Duodenal mucosa (tissue), 2 donors: ENCODE data around the gene MRPS14.

Experiments used
- H3K27ac ChIP-seq: one replicate; pipeline ENCODE4 v1.7.0; 2013; ENCODE audit warnings: low read depth, low read length
- H3K27me3 ChIP-seq, 2 donors: one replicate each; pipeline ENCODE4 v1.7.0; 2013; ENCODE audit warnings: low read length in 2 of 2, control low read depth in 1 of 2; ENCODE audit not compliant: insufficient read depth in 2 of 2, control insufficient read depth in 1 of 2
- H3K36me3 ChIP-seq, 2 donors: one replicate each; pipeline ENCODE4 v1.7.0; 2013; ENCODE audit warnings: low read length in 2 of 2, control low read depth in 1 of 2; ENCODE audit not compliant: insufficient read depth in 2 of 2, control insufficient read depth in 1 of 2
- H3K4me1 ChIP-seq, 2 donors: one replicate each; pipeline ENCODE4 v1.7.0; 2013; ENCODE audit warnings: low read length in 2 of 2, control low read depth in 1 of 2; ENCODE audit not compliant: insufficient read depth in 2 of 2, control insufficient read depth in 1 of 2
- H3K4me3 ChIP-seq, 2 donors: one replicate each; pipeline ENCODE4 v1.7.0; 2013; ENCODE audit warnings: low read length in 2 of 2, low read depth in 1 of 2
- H3K9ac ChIP-seq, 2 donors: one replicate each; pipeline ENCODE4 v1.7.0; 2013; ENCODE audit warnings: low read length in 2 of 2, low read depth in 1 of 2
- H3K9me3 ChIP-seq, 2 donors: one replicate each; pipeline ENCODE4 v1.7.0; 2013; ENCODE audit warnings: low read length in 2 of 2, control low read depth in 1 of 2; ENCODE audit not compliant: control insufficient read depth in 1 of 2

Gene MRPS14

GRCh38 chr1:175023043-175023921 is at the start of gene MRPS14:
MRPS14 (minus strand) TSS chr1:175023425; CDS start chr1:175023408, 17 bp downstream.
- peak within 1 kb of the TSS; percentile 96 to 100 for H3K4me3 ChIP-seq
- peak within 1 kb of the TSS; percentile 92 to 96 for H3K9ac ChIP-seq
- peak within 1 kb of the TSS; percentile 54 for H3K27ac ChIP-seq
- H3K27me3 ChIP-seq = no peaks in the 10 kb centered on the region
- H3K36me3 ChIP-seq = peaks cover 2 to 5% of the 10 kb centered on the region in 2 donors
- peaks cover 0 to 6% of the 10 kb centered on the region in 2 donors for H3K4me1 ChIP-seq
- H3K9me3 ChIP-seq = no peaks in the 10 kb centered on the region

GRCh38 chr1:175072099-175072951 is 49.1 kb upstream of the MRPS14 start:
- Histone ChIP-seq H3K9ac (no peak overlapping the region), H3K4me1 (peaks cover 0 to 3% of the 10 kb centered on the region in 2 donors), H3K9me3 (no peaks in the 10 kb centered on the region), H3K27me3 (peaks cover 0 to 4% of the 10 kb centered on the region in 2 donors), H3K4me3 (peak overlapping the region in 1 of 2 donors; percentile 46), H3K27ac (no peak overlapping the region), H3K36me3 (no peaks in the 10 kb centered on the region)

GRCh38 chr1:175071276-175071943 is 48.2 kb upstream of the MRPS14 start:
- H3K27me3 ChIP-seq = peaks cover 0 to 4% of the 10 kb centered on the region in 2 donors
- H3K9me3 ChIP-seq = no peaks in the 10 kb centered on the region
- H3K4me1 ChIP-seq = peaks cover 0 to 3% of the 10 kb centered on the region in 2 donors
- H3K4me3 ChIP-seq = no peak overlapping the region
- no peak overlapping the region for H3K27ac ChIP-seq
- no peaks in the 10 kb centered on the region for H3K36me3 ChIP-seq
- H3K9ac ChIP-seq = no peak overlapping the region

- Histone ChIP-seq H3K9me3 (no peaks in the 10 kb centered on the region), H3K9ac (no peak overlapping the region), H3K4me3 (no peak overlapping the region), H3K4me1 (peaks cover 0 to 3% of the 10 kb centered on the region in 2 donors), H3K27ac (no peak overlapping the region), H3K27me3 (no peaks in the 10 kb centered on the region), H3K36me3 (no peaks in the 10 kb centered on the region)
Observed at GRCh38 chr1:175070818-175071217, 47.6 kb upstream of the MRPS14 start.

GRCh38 chr1:175067362-175068106 is 44.3 kb upstream of the MRPS14 start, which contains the start of gene TNN:
TNN (plus strand) TSS chr1:175067833; CDS start chr1:175077419, 9,586 bp downstream.
- no peak within 1 kb of the TSS for H3K9ac ChIP-seq

GRCh38 chr1:175062858-175063257 is 39.6 kb upstream of the MRPS14 start:
- Histone ChIP-seq H3K4me3 (no peak overlapping the region), H3K27ac (no peak overlapping the region), H3K9ac (no peak overlapping the region), H3K27me3 (no peaks in the 10 kb centered on the region), H3K36me3 (no peaks in the 10 kb centered on the region), H3K9me3 (no peaks in the 10 kb centered on the region), H3K4me1 (no peaks in the 10 kb centered on the region)

More at GRCh38 chr1:175067362-175068106, 44.3 kb upstream of the MRPS14 start, which contains the start of gene TNN:
- Histone ChIP-seq H3K4me1 (no peaks in the 10 kb centered on the region), H3K9me3 (no peaks in the 10 kb centered on the region), H3K36me3 (no peaks in the 10 kb centered on the region), H3K27ac (no peak within 1 kb of the TSS), H3K4me3 (no peak within 1 kb of the TSS), H3K27me3 (no peaks in the 10 kb centered on the region)

GRCh38 chr1:175062339-175062738 is 39.1 kb upstream of the MRPS14 start:
- H3K4me1 ChIP-seq = no peaks in the 10 kb centered on the region
- H3K4me3 ChIP-seq = no peak overlapping the region
- H3K27me3 ChIP-seq = no peaks in the 10 kb centered on the region
- H3K9me3 ChIP-seq = no peaks in the 10 kb centered on the region
- H3K9ac ChIP-seq = no peak overlapping the region
- H3K27ac ChIP-seq = no peak overlapping the region
- H3K36me3 ChIP-seq = no peaks in the 10 kb centered on the region

- no peak overlapping the region for H3K27ac ChIP-seq
- no peaks in the 10 kb centered on the region for H3K4me1 ChIP-seq
- H3K9me3 ChIP-seq = no peaks in the 10 kb centered on the region
- peaks cover 0 to 5% of the 10 kb centered on the region in 2 donors for H3K27me3 ChIP-seq
- no peaks in the 10 kb centered on the region for H3K36me3 ChIP-seq
- H3K4me3 ChIP-seq = no peak overlapping the region
- H3K9ac ChIP-seq = no peak overlapping the region
Observed at GRCh38 chr1:175054736-175055135, 31.5 kb upstream of the MRPS14 start.

GRCh38 chr1:175050992-175051391 is 27.8 kb upstream of the MRPS14 start:
- H3K36me3 ChIP-seq = no peaks in the 10 kb centered on the region
- no peak overlapping the region for H3K4me3 ChIP-seq
- H3K4me1 ChIP-seq = no peaks in the 10 kb centered on the region
- no peaks in the 10 kb centered on the region for H3K9me3 ChIP-seq
- H3K27me3 ChIP-seq = peaks cover 0 to 5% of the 10 kb centered on the region in 2 donors
- H3K27ac ChIP-seq = no peak overlapping the region
- no peak overlapping the region for H3K9ac ChIP-seq
